GM18508 (cell line): ENCODE results near the gene CXCL12.

Experiments used
- ATAC-seq: cut with Tn5 transposase; IDR thresholded peaks from one replicate; pipeline ENCODE4 v1.9.1; 2021; ENCODE audit warnings: moderate number of reproducible peaks; ENCODE audit not compliant: insufficient read depth, unreplicated experiment

CXCL12 gene

GRCh38 chr10:44366941-44367630 is 17.8 kb downstream of the CXCL12 start:
- no peak for ATAC-seq

- ATAC-seq = no peak
Observed at GRCh38 chr10:44364566-44364965, 20.3 kb downstream of the CXCL12 start.

DNA sequence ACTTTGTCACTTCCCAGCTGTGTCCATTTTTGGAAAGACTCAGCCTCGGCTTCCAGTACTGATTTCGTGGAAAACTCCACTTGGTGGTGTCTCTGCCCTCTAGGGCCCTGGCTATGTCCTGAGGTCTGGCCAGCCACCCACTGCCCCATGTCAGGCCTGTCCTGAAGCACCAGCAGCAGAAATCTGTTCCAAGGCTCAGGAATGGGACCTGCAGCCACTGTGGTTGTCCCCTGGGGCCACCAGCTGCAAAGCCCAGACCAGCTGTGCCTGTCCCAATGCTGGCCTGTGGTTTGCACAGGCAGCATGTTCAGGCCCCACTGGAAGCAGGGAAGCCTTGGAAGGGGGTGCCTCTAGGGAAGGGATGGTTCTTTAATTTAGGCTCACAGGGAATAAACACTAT is 21.2 kb downstream of the CXCL12 start:
- no peak for ATAC-seq

DNA sequence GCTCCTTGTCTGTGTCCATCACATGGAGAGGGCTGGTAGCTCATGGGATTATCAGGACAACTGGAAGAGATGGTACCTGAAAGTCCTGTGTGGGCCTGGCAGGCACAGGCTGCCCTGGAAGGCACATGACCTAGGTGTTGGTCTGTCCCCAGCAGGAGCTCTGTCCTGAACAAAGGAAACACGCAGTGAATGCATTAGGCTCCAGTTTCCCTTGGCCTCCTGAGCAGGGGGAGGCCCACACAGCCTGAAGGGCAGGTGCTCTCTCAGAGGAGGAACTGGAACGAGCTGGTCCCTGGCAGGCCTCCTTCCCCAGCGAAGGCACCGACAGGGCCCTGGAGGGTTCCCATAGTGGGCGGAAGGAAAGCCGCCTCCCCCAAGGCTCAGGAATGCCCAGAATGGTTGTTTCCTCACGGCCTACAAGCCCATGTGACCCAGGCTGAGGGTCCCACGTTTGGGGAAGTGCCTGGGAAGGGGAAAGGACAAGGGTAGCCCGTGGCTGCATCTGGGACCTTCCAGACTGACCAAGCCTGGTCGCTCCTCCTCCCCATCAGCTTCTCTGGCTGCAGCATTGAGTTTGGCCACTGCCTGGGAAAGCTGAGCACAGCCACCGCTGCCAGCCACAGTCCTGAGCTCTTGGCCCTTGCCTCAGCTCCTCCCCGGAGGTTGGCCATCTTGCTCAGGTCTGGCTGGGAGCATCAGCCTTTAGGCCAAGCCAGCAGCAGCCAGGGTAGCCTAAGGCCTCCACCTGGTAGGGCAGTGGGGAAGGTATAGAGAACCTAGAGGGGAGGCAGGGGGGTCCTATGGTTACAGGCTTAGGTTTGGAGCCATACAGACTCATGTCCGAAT is 21.8 kb downstream of the CXCL12 start:
- ATAC-seq = no peak

DNA sequence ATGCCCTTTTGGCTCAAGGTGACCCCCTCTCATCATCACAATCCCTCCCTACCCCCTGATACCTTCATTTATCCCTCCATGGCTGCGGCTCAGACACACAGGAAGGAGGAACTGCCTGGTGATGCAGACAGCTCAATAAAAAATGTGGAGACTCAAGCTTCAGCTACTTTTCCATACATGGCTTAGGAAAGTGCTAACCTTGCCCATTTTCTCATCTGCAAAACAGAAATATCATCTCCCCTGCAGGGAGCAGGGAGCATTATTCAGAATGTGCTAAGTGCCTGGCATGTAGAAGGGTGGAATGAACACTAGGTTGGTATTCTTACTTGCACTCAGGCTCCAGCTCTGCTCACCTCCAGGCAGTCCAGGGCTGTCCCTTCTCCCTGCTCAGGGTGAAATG is 23.8 kb downstream of the CXCL12 start:
- ATAC-seq = no peak

GRCh38 chr10:44358080-44358771 is 26.7 kb downstream of the CXCL12 start:
- ATAC-seq = no peak

DNA sequence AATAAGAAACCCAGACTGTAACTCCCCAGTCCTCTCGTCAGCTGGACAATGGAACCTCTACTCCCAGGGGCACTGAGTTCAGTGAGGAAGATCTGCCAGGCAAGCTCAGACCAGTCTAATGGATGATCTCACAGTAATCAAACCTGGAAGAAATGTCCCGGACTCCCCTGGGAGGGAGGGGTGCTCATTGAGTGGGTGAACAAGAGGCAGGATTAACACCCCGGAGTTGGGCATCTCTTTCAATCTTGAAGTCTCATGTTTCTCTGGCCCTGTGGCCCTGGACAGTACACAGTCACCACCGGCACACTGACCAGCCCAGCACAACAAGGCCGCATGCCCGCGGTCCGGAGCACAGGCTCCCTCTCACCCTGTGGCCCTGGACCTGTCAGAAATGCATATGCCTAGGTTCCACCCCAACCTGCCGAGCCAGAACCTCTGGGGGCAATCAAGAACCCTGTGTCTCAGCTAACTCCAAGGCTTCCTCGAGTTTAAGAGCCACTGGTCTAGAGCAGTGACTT is 27.8 kb downstream of the CXCL12 start:
- no peak for ATAC-seq

- ATAC-seq = no peak
Observed at GRCh38 chr10:44356139-44357022, 28.5 kb downstream of the CXCL12 start.

- ATAC-seq = no peak
Observed at GRCh38 chr10:44355630-44356029, 29.3 kb downstream of the CXCL12 start.

DNA sequence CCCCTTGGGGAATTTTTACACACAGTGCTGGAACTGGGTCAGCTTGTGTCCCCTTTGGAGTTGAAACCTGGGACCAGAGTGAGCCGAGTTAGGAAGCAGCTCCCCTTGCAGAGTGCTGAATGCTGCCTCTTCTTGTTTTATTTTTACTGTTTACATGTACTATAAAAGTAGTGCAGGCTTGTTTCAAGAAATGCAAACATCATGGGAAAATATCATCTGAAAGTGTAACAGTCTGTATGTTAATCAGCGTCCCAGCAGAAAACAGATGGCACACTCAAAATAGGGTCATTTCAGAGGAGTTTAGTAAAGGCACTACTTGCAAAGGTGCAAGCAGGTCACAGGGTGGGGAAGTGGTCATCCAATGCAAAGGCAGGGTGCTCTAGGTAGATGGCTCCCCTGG is 30.1 kb downstream of the CXCL12 start:
- ATAC-seq = no peak

DNA sequence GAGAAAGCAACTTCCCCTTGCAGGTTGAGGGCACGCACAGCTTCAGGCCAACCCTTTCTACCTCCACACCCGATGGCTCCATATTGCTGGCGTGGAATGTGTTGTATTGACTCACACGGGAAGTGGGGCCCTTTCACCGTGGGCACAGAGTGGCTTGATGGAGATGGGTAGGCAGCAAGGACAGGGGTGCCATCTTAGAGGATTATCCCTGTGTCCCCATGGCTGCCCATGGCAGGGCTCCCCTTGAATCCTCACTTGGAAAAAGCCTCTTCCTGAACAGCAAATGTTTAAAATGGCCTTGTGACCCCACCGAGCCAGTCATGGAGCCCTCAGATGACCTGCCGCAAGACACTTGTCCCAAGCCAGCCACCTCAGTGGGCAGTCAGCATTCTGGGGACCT is 31.2 kb downstream of the CXCL12 start:
- no peak for ATAC-seq

GRCh38 chr10:44353128-44353390 is 31.8 kb downstream of the CXCL12 start:
- no peak for ATAC-seq

DNA sequence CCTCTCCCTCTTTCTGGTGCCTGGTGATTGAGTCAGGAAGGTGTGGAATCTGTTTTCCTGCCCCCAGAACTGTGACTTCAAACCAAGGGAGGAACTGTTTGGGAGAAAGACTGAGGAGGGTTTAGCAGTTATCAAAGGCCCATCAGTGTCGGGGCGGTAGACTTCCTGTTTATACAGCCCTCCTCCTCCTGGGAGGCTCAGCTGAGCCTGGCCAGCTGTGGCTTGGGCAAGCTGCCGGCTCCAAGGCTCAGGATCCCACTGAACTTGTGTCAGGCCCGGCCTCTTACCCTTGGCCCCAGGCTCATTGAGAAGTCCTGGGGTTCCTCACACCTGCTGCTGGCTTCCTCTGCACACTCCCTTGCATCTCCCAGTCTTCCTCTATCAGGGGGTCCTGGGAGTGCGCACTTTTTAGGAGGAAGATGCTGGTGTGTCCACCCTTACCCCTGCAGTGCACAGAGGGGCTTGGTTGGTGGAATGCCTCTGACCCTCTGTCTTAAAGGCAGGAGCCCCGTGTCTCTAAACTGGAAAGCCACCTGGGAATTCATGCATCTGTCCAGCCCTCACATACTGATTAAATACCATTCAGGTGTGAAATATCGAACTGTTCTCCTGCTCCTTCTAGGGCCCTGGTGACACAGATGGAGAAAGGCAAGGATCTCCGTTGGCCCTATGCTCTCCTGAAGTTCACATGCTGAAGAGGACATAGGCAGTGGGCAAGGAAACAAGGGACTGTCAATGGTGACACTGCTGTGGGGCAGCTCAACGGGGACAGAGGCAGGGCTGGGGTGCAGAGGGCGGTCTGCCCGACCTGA is 32.4 kb downstream of the CXCL12 start:
- ATAC-seq = no peak

DNA sequence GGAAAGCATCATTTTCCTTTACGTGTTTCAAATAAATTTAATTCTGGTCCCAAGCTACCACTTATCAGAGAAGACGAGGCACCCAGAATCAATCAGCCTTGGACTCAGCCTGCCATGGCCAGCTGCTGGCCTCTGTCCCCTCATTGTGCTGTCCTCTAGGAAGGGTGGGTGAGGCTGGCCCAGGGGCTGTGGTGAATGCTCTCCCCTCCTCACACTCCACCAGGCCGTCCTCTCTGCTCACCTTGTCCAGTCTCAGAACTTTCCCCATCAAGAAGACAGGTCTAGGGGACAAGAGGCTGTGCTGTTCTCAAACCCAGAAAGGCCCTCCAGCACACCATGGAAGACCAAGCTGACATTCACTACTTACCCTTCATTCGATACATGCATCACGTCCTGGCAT is 36.4 kb downstream of the CXCL12 start:
- no peak for ATAC-seq

DNA sequence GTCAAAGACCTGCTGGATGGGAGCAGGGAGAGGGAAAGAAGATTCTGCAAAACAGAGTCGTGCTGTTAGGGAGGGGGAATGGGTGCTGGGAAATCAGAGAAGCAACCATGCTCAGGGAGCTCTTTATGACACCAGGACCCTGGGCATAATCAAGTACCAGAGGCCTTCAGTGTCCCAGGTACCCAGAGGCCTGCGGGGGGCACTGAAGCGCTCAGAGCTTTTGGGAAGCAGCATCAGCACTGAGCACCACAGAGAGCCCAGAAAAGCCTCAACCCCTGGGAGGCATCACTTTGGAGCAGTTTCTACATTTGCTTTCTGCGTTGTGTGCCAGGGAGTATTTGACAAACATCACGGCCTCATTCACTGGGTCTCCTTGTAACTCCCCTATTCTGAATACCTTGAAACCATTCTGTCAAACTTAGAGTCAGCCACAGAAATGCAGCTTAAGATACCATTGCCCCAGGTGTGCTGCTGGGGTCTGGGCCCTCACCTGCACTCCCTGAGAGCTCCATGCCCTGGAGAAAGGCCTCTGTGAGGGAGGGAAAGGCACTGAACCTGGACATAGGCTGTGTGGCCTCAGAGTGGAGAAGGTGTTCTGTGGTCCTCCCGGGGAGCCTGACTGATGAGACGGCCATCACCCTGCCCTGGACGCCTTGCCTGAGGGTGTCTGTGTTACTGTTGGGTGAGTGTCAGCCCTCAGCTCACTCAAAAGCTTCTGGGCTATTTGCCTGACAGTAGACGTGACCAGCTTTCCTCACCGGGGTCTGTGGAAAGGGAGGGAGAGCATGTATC is 37.1 kb downstream of the CXCL12 start:
- ATAC-seq = no peak

DNA sequence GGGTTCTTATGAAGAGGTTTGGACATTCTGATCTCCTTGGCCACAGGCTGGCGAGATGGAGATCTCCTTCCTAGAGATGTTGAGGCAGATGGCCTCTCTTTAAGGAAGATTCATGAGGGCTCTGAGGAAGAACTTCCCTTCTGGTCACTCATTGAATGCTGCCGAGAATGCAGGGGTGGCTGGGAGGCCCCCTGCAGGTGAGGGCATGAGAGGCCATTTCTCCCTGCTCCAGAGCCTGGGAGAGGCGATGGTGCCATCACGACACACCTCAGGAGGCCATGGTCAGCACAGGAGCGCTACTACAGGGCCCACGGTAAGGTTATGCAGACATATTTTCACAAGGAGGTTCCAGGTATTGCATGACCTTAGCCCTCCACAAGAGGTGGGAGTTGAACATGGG is 40.2 kb downstream of the CXCL12 start:
- ATAC-seq = no peak

DNA sequence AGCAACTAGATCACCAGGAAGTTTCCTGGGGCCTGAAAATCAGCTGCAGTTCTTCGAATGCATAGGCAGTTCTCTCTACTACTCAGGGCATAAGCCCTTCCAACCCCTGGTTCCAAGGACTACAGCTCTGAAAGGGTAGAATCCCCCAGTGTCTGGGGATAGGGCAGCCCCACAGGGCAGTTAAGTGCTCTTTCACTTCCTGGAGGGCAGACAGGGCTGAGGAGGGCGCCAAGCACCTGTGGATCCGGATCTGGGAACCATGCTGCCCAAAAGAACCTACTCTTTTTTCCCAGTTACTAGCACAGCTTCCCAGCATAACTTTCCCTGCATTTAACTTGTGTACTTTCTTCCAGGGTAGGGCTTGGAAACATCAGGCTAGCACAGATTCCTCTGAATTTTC is 41.1 kb downstream of the CXCL12 start:
- no peak for ATAC-seq

GRCh38 chr10:44341886-44342285 is 43.0 kb downstream of the CXCL12 start:
- ATAC-seq = no peak

DNA sequence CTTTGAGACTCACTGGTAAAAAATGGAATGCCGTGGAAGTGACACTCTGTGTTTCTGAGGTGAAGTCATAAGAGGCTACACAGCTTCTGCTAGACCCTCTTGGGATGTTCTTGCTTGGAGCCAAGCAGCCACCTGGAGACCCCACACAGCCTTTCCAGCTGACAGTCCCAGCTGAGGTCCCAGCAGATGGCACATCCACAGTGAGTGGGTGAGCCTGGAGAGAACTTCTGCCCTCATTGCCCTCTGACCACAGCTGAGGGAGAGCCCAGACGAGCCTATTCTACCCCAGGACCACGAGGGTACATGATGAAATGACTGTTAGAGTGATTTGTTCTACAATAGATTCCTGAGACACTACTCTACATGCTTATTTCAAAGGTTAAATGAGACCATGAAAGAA is 44.3 kb downstream of the CXCL12 start:
- no peak for ATAC-seq
